Keratinocyte (primary cell): ENCODE data around the gene POMZP3.
"Not testable (repeated sequence)": the region's sequence is repeated elsewhere in the genome, so short reads cannot be mapped to it uniquely, and the experiment has no call there.

Experiments
- CTCF ChIP-seq, 3 experiments: IDR thresholded peaks in 1 of 3; conservative IDR thresholded peaks in 1 of 3; optimal IDR thresholded peaks in 1 of 3; 2 replicates in 2 of 3; 3 replicates in 1 of 3; pipeline versions ENCODE3 to v1.5.1; 2011; ENCODE audit warnings: low read length in 3 of 3, mild to moderate bottlenecking in 3 of 3, moderate library complexity in 2 of 3, control low read depth in 1 of 3, inconsistent platforms in 1 of 3; ENCODE audit not compliant: insufficient read depth in 2 of 3; ENCODE audit errors: extremely low read depth in 1 of 3
- EZH2 ChIP-seq: IDR thresholded peaks from one replicate; pipeline ENCODE4 v1.6.1; 2012; ENCODE audit warnings: inconsistent platforms, mild to moderate bottlenecking, low read length, moderate library complexity

GRCh38 chr7:76591602-76592304 lies 35.3 kb downstream of the POMZP3 start:
- not testable (repeated sequence) for TF ChIP-seq CTCF (optimal IDR thresholded peaks at IDR 0.05 in 1 of 3, IDR thresholded peaks at IDR 0.05 in 1 of 3, conservative IDR thresholded peaks at IDR 0.05 in 1 of 3; ENCODE audit: extremely low read depth in 1 of 3, insufficient read depth in 2 of 3, low read length in 3 of 3); EZH2
